Left renal cortex interstitium (tissue), 4 donors: ENCODE results near the gene SRSF2. TPM values are rescaled to one million over a fixed set of nuclear protein-coding genes. Genes with fewer than 3 reads are reported as not detected.
"Not testable (repeated sequence)": the region's sequence is repeated elsewhere in the genome, so short reads cannot be mapped to it uniquely, and the experiment has no call there.

Experiments used
- DNase-seq, 4 donors: peaks; one replicate each; pipeline ENCODE4 v3.0.0-alpha.2; 2013; ENCODE audit warnings: low read depth in 4 of 4, low spot score in 2 of 4, missing footprints in 1 of 4
- polyA plus RNA-seq, 4 donors: library from polyadenylated mRNA; unstranded; fragments of 120-200 nt; gene quantifications; one replicate each; pipeline ENCODE4 v1.2.1, GENCODE V29; 2013; ENCODE audit not compliant: insufficient read length in 4 of 4

Gene SRSF2
- polyA plus RNA-seq, 4 donors = 349 to 424 (median 370) TPM

DNA sequence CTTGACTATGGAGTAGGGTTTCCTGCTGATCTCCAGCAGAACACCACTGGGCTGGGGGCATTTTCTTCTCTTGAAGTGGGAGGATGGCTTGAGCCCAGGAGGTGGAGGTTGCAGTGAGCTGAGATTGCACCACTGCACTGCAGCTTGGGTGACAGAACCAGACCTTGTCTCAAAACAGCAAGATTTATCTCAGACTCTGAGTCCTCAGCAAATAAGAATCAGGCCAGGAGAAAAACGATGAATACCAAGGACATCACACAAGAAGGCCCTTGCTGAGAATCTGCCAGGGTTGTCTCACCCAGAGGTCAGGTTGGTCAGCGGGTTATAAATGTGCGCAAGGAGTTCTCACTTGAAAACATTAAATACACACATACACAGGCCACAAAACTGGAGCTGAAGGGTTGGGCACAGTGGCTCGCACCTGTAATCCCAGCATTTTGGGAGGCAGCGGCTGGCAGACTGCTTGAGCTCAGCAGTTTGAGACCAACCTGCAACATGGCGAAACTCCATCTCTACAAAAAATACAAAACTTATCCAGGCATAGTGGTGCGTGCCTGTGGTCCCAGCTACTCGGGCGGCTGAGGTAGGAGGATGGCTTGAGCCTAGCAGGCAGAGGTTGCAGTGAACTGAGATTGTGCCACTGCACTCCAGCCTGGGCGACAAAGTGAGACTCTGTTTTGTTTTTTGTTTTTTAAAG lies 34.0 kb downstream of the SRSF2 start:
- no peak for DNase-seq

DNA sequence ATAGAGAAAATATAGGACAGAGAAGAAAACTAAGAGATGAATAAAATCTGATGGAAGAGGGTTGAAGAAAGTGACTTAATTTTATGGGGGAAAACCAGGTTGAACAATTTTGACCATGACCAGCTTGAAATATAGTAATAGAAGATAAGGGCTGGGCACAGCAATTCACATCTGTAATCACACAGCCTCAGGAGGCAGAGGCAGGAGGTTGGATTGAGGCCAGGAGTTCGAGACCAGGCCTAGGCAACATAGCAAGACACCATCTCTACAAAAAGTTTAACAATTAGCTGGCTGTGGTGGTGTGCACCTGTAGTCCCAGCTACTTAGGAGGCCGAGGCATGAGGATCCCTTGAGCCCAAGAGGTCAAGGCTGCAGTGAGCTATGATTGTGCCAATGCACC lies 35.1 kb downstream of the SRSF2 start:
- DNase-seq = no peak

DNA sequence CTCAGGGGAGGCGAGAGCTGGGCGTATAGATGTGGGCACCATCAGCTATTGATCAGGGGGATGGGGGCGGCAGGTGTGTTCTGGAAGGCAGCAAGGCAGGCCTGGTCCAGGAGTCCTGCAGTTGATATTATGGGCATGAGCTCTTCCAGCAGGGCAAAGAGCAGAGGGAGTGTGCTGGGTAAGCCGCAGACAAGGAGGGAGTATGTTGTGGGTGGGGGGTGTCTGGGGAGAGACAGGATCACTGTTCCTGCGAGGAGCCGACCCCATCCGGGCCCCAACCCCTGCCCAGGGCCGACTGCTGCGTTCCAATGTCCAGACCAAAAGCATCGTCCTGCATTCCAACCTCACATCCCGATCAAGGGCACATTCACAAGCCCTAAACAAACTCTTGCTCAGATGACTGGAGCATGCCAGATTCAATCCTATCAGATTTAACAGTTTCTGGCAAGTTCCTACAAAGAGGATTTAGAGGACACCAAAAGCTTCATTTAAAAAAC lies 35.6 kb downstream of the SRSF2 start:
- DNase-seq = no peak

DNA sequence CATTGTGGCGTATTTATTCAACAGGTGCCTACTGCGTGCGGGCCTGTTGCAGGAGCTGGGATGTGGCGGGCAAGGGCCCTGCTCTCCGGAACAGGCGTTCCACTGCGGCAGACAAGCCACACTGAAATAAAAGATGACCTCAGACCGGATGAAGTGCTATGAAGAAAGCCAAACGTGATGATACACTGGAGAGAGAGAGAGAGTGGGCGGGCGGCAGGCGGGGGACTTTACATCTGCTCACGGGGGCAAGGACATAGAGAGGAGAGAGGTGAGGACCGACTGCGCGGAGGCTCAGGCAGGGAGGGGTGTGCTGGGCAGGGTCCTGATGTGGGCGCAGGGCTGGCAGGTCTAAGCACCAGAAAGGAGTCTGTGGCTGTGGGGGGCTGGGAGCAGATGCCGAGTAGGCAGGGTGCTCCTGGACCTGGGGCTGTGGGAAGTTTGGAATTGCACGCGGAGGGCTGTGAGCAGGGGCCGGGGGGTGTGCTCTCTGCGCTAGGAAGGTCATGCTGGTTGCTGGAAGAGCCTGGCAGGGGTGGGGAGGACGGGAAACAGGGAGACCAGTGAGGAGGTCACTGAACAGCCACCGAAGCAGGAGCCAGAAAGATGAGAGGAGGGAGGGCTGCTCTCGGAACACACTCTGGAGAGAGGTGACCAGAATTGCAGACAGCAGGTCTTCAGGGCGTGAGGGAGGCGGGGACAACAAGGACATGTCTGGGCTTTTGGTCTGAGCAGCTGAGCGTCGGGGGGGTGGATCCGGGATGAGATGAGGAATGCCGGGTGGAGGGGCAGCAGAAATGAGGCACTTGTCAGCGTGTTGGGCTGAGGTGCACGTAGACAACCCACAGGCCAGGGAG lies 36.3 kb downstream of the SRSF2 start:
- no peak for DNase-seq

DNA sequence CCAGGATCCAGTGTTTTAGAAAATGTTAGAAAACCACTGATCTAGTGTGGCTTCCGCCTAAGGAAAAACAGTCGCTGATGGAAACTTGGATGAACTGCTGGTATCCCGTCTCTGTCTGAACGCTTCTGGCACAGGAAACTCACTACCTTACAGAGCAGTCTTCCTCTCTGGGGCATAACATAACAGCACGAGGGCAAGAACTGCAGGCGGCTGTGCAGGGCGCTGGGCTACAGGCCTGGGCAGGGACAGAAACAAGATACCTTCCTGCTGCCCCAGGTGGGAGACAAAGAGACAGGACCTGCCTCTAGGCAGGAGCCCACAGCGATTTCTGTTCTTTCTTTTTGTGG lies 36.9 kb downstream of the SRSF2 start:
- DNase-seq = no peak

DNA sequence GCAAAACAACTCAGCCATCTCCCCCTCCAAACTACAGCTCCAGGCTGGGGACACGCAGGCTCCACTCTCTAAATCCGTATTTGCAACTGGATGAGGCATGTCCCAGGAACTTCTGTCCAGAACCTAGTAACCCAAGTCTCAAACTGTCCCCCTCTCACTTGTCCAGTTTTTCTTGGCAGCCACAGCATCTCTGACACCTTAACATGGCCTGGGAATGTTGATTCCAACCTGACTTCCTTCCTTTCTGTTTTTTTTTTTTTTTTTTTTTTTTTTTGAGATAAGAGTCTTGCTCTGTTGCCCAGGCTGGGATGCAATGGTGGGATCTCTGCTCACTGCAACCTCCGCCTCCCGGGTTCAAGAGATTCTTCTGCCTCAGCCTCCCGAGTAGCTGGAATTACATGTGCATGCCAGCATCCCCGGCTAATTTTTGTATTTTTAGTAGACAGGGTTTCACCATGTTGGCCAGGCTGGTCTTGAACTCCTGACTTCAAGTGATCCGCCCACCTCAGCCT lies 38.6 kb downstream of the SRSF2 start:
- DNase-seq = not testable (repeated sequence)

DNA sequence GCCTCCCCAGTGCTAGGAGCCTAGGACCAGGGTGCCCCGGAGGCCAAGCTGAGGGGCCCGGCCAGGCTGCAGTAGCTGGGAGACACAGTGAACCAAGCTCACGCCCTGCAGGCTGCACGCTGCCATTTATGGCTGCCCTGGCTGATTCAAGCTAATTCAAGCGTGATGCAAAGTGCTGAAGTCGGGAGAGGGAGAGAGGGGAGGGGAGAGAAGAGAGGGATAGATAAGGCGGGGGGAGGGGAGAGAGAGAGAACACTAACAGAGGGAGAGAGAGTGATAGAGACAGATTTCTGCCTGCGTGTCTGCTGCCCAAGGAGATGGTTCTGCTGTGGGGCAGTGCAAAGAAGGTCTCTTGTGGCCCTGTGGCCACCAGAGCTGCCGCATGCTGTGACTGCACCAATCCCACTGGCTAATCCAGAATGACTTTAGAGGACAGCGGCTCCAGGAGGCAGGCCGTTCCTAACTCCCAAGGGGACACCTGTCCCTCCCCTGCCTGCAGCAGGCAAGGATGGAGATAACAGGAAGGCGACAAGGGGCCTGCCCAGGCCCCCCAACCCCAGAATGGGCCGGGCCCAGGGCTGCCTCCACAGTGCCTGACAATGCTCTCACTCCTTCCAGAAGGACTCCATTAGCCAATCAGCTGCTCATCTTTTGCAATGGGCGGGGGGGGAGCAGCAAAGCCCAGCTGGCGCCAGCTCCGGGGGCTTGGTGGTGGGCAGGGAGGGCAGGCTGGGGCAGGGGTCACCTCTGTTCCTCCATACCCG lies 39.2 kb downstream of the SRSF2 start:
- DNase-seq = no peak

DNA sequence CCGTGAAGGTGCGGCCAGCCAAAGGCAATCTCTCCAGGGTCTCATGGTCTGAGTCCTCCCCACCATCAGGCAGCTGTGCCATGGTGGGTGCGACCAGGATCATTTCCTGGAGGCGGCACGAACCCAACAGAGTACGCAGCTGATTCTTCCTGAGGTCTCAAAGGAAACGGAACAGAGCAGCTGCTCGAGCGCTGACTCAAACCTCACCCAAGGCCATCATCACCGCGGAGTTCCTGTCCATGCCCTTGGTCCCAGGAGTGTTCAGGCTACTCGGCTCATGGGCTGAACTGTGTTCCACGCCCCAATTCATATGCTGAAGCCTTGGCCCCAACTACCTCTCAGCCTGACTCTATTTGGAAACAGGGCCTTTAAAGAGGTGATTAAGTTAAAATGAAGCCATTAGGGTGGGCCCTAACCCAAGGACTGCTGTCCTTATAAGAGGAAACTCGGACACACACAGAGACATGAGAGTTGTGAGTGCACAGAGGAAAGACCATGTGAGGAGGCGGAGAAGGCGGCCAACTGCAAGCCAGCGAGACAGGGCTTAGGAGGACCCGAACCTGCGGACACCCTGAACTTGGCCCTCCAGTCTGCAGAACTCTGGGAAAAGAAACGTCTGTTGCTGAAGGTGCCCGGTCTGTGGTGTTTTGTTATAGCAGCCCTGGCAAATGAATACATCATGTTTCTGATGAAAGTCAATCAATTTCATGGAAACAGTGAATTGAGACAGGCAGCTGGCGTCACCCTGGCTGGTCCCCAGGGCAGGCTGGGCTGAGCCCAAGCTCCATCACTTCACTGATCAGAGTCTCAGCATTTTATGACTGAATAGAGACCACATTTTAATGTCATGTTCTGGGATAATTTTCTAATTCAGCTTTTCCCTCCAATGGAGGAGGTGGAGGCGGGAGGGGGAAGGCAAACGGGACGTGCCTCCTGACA lies 40.1 kb downstream of the SRSF2 start:
- no peak for DNase-seq

DNA sequence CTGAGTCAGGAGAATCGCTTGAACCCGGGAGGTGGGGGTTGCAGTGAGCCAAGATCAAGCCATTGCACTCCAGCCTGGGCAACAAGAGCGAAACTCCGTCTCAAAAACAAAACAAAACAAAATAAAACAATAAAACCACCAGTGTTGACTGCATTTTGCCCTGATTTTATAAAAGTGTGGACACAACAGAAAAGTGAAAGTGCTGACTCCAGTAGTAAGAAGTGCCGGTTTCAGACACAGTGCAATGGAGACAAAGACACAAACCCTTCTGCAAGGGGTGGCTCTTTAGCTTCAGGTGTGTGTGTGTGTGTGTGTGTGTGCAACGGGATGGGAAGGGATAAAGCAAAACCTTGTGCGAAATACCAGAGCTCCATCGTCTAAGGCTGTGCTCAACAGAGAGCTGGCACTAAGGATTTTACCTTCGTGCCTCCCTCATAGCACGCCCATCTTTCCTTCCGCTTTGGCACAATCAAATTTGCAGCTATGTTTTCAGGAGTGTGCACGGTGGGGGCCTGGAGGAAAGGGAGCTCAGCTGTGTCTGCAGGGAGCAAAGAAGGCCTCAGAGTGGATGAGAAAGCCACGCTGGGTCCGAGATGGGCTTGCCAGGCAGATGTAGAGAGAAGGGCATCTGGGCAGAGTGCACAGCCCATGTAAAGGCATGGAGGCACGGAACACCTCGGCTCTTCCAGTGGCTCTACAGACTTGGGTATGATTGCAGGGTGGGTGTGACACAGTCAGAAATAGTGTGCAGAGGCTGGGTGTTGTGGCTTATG lies 41.9 kb downstream of the SRSF2 start:
- DNase-seq = no peak

DNA sequence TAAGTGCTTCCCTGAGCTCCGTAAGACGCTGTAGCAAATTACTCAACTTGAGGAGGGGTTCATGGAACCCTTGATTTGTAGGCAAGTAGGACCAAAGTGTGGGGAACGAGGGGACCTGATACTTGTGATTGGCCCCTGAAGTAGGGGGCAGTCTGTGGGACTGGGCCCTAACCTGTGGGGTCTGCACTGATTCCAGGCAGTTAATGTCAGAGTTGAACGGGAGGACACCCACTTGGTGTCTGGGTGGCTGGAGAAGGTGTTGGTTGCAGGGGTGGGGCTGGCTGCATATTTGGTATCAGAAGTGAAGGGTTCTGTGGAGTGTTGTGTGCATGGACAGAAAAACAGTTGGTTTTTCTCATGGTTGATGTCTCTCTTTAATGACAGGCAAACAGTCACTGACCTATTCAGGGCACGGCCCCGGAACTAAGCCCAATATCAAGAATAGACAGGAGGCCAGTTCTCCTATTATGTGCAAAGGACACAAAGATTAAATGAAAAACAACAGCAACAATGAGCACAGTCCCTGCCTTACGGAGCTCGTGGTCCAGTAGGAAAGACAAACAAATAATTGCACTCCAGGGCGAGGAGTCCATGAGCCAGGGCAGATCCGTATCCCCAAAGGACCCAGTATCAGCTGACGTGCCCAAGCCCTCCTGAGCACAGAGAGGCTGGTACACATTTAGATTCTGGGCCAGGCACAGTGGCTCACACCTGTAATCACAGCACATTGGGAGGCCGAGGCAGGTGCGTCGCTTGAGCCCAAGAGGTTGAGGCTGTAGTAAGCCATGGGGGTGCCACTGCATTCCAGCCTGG lies 45.5 kb downstream of the SRSF2 start:
- no peak for DNase-seq

DNA sequence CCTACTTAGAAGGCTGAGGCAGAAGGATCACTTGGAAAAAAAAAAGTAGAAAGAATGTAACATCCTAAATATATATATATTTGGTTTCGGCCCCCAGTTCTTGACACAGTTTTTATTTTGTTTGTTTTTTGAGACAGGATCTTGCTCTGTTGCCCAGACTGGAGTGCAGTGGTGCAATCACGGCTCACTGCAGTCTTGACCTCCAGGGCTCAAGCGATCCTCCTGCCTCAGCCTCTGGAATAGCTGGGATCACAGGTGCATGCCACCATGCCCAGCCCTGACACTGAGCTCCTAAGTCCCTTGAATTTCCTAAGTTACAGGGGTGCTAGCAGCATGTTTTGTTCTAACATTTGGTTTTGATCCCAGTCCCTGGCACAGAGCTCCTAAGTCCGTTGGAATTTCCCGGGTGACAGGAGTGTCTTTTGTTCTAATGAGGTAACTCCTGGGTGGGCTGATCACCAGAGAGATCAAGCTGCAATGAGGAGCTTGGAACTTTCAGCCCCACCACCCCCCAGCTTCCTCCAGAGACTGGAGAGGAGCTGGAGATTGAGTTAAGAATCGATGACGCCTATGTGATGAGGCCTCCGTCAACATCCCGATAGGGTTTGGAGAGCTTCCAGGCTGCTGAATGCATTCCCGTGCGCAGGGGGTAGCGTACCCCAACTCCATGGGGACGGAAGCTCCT lies 46.4 kb downstream of the SRSF2 start:
- no peak for DNase-seq

DNA sequence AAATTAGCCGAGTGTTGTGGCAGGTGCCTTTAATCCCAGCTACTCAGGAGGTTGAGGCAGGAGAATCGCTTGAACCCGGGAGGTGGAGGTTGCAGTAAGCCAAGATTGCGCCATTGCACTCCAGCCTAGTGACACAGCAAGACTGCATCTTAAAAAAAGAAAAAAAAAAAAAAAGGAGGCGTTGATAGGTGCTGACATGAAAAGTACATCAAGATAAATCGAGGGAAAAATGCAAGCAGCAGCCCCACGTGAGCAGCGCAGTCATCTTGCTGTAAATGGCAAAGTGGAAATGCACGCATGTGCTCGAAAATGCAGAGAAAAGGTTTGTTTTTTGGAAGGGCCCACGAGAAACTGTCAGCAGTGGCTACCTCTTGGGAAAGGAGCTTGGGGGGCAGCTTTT lies 47.3 kb downstream of the SRSF2 start:
- no peak for DNase-seq

DNA sequence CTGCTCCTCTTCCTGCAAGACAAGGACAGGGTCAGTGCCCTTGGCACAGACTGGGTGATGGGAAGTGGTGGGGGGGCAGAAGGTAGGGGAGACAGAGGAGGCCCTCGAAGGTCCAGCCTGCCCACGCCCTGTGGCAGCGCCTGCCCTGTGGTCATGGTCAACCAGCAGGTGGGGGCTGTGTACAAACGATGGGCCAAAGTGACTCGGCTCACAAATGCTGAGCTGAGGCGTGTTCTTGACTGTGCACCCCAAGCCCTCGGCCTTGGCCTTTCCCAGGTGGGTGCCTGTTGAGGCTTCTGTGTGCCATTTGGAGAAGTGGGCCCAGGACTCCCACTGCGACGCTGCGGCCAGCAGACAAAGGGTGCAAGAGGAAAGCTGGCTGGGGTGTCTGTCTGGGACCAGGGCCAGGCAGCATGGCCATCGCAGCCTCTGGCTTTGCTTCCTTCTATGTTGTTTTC lies 48.9 kb downstream of the SRSF2 start:
- no peak for DNase-seq

DNA sequence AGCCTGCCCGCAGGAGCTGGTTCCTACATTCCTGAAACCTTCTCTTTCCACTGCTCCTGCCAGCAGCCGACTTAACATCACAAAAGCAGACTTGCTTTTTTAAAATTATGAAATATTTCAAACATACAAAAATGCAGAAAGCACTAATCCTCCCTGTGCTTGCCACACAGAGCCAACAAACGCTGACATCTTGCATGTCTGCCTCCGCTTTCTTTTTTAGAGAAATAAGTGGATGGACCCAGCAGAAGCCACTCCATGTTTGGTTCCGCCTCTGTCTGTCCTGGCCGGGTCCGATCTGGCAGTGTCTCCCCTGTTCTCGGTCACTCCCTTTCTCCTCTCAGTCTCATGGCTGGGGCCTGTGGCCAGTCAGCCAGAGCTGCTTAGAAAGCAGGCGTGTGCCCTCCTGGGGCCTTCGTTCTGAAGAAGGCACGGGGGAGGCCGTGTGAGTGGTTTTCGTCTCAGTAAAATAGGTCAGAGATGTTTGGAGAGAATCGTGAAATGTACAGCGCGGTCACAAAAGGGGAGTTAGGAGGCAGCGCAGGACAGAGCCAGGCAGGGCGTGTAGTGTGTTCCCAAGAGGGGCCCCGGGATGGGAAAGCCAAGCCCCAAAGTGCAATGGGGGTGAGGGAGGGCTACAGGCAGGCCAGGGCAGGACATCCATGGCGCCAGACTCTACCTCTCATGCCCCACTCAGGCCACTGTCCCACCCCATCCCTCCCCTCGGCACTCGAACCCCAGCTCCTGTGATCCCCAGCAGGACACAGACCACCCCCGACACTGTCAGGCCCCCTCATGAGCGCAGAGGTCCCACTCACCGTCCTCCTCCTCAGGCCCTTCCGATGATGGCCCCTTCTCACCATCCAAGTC lies 49.6 kb downstream of the SRSF2 start:
- DNase-seq = no peak

DNA sequence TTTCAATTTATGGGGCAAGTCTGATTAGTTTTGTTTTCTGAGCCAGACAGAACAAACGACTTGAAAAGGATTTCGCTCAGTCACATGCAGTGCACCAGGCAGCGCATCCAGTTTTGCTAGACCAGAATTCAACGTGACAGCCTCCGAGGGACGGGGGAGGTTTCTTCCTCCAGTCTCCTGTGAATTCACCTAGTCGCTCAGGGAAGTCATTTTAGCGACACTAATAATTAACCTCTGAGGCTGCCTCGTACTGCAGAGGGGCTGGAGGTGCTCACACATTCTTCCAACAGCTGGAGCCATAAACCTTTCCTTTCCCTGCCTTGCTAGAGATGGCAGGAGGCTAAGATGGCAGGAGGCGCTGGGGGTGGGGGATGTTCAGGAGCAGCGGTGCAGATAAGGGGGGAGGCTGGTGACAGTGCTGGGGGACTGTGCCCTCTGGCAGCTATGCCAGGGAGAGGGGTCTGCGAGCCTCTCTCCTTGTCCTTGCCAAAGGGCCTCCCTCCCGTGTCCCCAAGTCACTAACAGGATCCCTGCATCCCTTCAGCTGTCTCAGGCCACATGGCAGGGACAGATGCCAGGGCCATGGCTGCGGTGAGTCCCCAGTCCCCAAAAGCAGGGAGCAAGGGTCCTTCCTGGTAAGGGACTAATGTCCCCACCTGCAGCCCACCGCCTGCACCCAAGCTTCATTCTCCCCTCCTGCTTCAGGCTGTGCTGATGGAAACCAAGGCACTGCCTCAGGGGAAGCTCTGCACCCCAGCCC lies 50.4 kb downstream of the SRSF2 start:
- no peak for DNase-seq

DNA sequence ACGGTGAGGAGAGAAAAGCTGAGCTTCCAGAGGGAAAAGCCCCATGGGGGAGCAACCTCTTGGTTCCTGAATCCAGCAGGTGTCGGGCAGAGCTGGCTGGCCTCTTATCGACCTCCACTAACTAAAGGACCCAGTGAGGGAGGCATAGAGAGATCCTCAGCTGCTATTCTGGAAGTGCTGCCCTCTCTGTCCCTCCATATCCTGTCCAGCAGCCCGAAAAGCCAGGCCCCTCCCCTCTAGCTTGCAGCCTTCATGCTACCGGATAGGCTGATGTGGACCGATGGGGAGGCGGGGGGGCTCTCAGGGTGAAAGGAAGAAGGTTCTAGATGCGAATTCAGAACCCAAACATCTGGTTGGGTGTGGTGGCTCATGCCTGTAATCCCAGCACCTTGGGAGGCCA lies 51.3 kb downstream of the SRSF2 start:
- DNase-seq = no peak
